Measurements from ENCODE around the gene SCYL2. TPM values are rescaled to one million over a fixed set of nuclear protein-coding genes. Genes with fewer than 3 reads are reported as not detected.
"Not testable (repeated sequence)": the region's sequence is repeated elsewhere in the genome, so short reads cannot be mapped to it uniquely, and the experiment has no call there.

Gene SCYL2
- total RNA-seq, 1 experiment from 2014 or later = 49.5 TPM

DNA sequence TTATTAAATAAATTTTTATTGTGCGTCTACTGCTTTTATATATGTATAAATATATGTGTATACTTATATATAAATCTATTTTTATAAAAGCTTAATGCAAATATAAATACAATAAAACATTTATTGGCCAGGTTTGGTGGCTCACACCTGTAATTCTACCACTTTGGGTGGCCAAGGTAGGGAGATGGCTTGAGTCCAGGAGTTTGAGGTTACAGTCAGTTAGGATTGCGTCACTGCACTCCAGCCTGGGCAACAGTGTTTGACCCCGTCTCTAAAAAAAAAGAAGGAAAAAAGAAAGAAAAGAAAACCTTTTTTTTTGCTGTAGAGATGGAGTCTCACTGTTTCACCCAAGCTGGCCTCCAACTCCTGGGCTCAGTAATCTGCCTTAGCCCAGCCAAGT is 45.5 kb upstream of the SCYL2 start:
- intact Hi-C loops (cut with micrococcal nuclease; ENCODE audit: unreplicated experiment) = no loop called here
- POLR2A ChIA-PET = no interaction called here
- BruUV-seq (replicated peaks) = no TSS peak
- no peaks in the 10 kb centered on the region for H3K36me3 ChIP-seq (ENCODE audit: control insufficient read depth, insufficient read depth, low read length)
- DNase-seq = no peak
- no peak overlapping the region for H3K27ac Mint-ChIP-seq (ENCODE audit: unreplicated experiment)
- no peaks in the 10 kb centered on the region for H3K27me3 ChIP-seq (replicated peaks; ENCODE audit: control insufficient read depth, insufficient read depth, low read length)
- CTCF ChIA-PET = no interaction called here
- peaks cover 30% of the 10 kb centered on the region for H3K36me3 Mint-ChIP-seq (ENCODE audit: insufficient read depth, unreplicated experiment)
- H3K4me3 ChIP-seq (ENCODE audit: low read depth, low read length) = no peak overlapping the region
- H3K27me3 Mint-ChIP-seq (ENCODE audit: insufficient read depth, unreplicated experiment) = no peaks in the 10 kb centered on the region
- TF ChIP-seq, protein P1, sequence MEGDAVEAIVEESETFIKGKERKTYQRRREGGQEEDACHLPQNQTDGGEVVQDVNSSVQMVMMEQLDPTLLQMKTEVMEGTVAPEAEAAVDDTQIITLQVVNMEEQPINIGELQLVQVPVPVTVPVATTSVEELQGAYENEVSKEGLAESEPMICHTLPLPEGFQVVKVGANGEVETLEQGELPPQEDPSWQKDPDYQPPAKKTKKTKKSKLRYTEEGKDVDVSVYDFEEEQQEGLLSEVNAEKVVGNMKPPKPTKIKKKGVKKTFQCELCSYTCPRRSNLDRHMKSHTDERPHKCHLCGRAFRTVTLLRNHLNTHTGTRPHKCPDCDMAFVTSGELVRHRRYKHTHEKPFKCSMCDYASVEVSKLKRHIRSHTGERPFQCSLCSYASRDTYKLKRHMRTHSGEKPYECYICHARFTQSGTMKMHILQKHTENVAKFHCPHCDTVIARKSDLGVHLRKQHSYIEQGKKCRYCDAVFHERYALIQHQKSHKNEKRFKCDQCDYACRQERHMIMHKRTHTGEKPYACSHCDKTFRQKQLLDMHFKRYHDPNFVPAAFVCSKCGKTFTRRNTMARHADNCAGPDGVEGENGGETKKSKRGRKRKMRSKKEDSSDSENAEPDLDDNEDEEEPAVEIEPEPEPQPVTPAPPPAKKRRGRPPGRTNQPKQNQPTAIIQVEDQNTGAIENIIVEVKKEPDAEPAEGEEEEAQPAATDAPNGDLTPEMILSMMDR (IDR thresholded peaks at IDR 0.05; ENCODE audit: insufficient read depth in 1 of 2, low read depth in 1 of 2, low read length in 1 of 2, severe bottlenecking in 1 of 2, unreplicated experiment in 1 of 2) = no peak
- H3K9me3 ChIP-seq = no peaks in the 10 kb centered on the region
- peaks cover 27% of the 10 kb centered on the region for H3K4me1 ChIP-seq
- peaks cover 8% of the 10 kb centered on the region for H3K4me1 Mint-ChIP-seq (ENCODE audit: low read depth, unreplicated experiment)
- H3K9me3 Mint-ChIP-seq (ENCODE audit: unreplicated experiment) = no peaks in the 10 kb centered on the region
- H3K4me3 Mint-ChIP-seq (ENCODE audit: unreplicated experiment) = no peak overlapping the region

DNA sequence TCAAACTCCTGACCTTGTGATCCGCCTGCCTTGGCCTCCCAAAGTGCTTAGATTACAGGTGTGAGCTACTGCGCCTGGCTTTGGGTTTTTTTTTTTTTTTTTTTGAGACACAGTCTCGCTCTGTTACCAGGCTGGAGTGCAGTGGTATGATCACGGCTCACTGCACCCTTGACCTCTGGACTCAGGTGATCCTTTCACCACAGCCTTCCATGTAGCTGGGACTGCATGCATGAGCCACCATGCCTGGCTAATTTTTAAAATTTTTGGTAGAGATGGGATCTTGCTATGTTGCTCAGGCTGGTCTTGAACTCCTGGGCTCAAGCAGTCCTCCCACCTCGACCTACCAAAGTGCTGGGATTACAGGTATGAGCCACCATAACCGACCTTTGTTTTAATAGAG is 44.8 kb upstream of the SCYL2 start:
- CTCF ChIA-PET; POLR2A ChIA-PET; BruUV-seq (replicated peaks): not testable (repeated sequence)

DNA sequence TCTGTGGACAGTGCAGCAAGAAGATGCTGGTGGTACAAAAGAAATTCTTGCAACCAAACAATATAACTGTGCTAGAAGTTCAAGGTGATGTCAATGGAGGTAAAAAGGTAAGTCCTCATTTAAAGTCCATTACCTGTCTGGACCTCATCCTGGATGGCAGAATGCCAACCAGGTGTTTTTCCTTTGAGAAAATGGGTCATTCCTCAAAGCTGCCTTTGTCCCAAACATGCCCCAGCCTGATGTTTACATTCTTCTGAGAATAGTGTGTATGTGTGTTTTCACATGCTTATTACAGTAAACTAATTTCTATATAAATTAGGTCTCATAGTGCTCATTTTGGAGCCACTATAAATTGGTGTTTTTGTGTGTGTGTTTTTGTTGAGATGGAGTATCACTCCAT is 41.5 kb upstream of the SCYL2 start:
- no peak overlapping the region for H3K27ac Mint-ChIP-seq (ENCODE audit: unreplicated experiment)
- H3K9me3 Mint-ChIP-seq (ENCODE audit: unreplicated experiment) = no peaks in the 10 kb centered on the region
- H3K4me3 Mint-ChIP-seq (ENCODE audit: unreplicated experiment) = no peak overlapping the region
- no peaks in the 10 kb centered on the region for H3K27me3 Mint-ChIP-seq (ENCODE audit: insufficient read depth, unreplicated experiment)
- no peaks in the 10 kb centered on the region for H3K27me3 ChIP-seq (replicated peaks; ENCODE audit: control insufficient read depth, insufficient read depth, low read length)
- ChIA-PET CTCF (no interaction called here), POLR2A (no interaction called here)
- no TSS peak for BruUV-seq (replicated peaks)
- peaks cover 23% of the 10 kb centered on the region for H3K36me3 Mint-ChIP-seq (ENCODE audit: insufficient read depth, unreplicated experiment)
- peaks cover 13% of the 10 kb centered on the region for H3K4me1 Mint-ChIP-seq (ENCODE audit: low read depth, unreplicated experiment)
- no peak for DNase-seq
- TF ChIP-seq, protein P1 (IDR thresholded peaks at IDR 0.05; ENCODE audit: insufficient read depth in 1 of 2, low read depth in 1 of 2, low read length in 1 of 2, severe bottlenecking in 1 of 2, unreplicated experiment in 1 of 2) = no peak
- no peaks in the 10 kb centered on the region for H3K36me3 ChIP-seq (ENCODE audit: control insufficient read depth, insufficient read depth, low read length)
- no peaks in the 10 kb centered on the region for H3K9me3 ChIP-seq
- H3K4me3 ChIP-seq (ENCODE audit: low read depth, low read length) = no peak overlapping the region
- intact Hi-C loops (cut with micrococcal nuclease; ENCODE audit: unreplicated experiment) = no loop called here
- peaks cover 8% of the 10 kb centered on the region for H3K4me1 ChIP-seq

More for the DNA sequence above, 44.8 kb upstream of the SCYL2 start:
- H3K36me3 ChIP-seq (ENCODE audit: control insufficient read depth, insufficient read depth, low read length); H3K9me3 ChIP-seq; H3K4me3 Mint-ChIP-seq (ENCODE audit: unreplicated experiment); H3K9me3 Mint-ChIP-seq (ENCODE audit: unreplicated experiment); H3K4me3 ChIP-seq (ENCODE audit: low read depth, low read length); intact Hi-C loops (cut with micrococcal nuclease; ENCODE audit: unreplicated experiment); H3K27me3 ChIP-seq (replicated peaks; ENCODE audit: control insufficient read depth, insufficient read depth, low read length); H3K27ac Mint-ChIP-seq (ENCODE audit: unreplicated experiment); H3K4me1 Mint-ChIP-seq (ENCODE audit: low read depth, unreplicated experiment); DNase-seq; H3K27me3 Mint-ChIP-seq (ENCODE audit: insufficient read depth, unreplicated experiment): not testable (repeated sequence)
- peaks cover 21% of the 10 kb centered on the region for H3K4me1 ChIP-seq
- peaks cover 25% of the 10 kb centered on the region for H3K36me3 Mint-ChIP-seq (ENCODE audit: insufficient read depth, unreplicated experiment)

Data from Caco-2 (cell line).